GM18498 (cell line): ENCODE results near the gene GNG13.
"Not testable (repeated sequence)": the region's sequence is repeated elsewhere in the genome, so short reads cannot be mapped to it uniquely, and the experiment has no call there.

Source experiments
- ATAC-seq: cut with Tn5 transposase; IDR thresholded peaks from one replicate; pipeline ENCODE4 v1.9.1; 2021; ENCODE audit warnings: mild to moderate bottlenecking, moderate library complexity; ENCODE audit not compliant: unreplicated experiment

The GNG13 gene

GRCh38 chr16:832652-833336 lies 32.3 kb upstream of the GNG13 start:
- ATAC-seq: no peak

GRCh38 chr16:831571-832413 lies 31.3 kb upstream of the GNG13 start:
- no peak for ATAC-seq

GRCh38 chr16:830871-831570 lies 30.5 kb upstream of the GNG13 start:
- no peak for ATAC-seq

GRCh38 chr16:830107-830870 lies 29.8 kb upstream of the GNG13 start:
- ATAC-seq: no peak

- no peak for ATAC-seq
Observed at GRCh38 chr16:828891-829290, 28.4 kb upstream of the GNG13 start.

GRCh38 chr16:827513-827912 lies 27.0 kb upstream of the GNG13 start:
- ATAC-seq: no peak

GRCh38 chr16:825341-826061 lies 25.0 kb upstream of the GNG13 start:
- ATAC-seq: no peak

- no peak for ATAC-seq
Observed at GRCh38 chr16:824601-825000, 24.1 kb upstream of the GNG13 start.

GRCh38 chr16:824194-824593 lies 23.7 kb upstream of the GNG13 start:
- ATAC-seq: no peak

- ATAC-seq: no peak
Observed at GRCh38 chr16:822909-823297, 22.4 kb upstream of the GNG13 start.

- no peak for ATAC-seq
Observed at GRCh38 chr16:822174-822908, 21.8 kb upstream of the GNG13 start.

GRCh38 chr16:821751-822150 lies 21.2 kb upstream of the GNG13 start:
- ATAC-seq: no peak

- ATAC-seq: no peak
Observed at GRCh38 chr16:820748-821147, 20.2 kb upstream of the GNG13 start.

GRCh38 chr16:820044-820408 lies 19.5 kb upstream of the GNG13 start:
- not testable (repeated sequence) for ATAC-seq

- ATAC-seq: no peak
Observed at GRCh38 chr16:819336-820043, 19.0 kb upstream of the GNG13 start.

GRCh38 chr16:818592-818991 lies 18.1 kb upstream of the GNG13 start:
- no peak for ATAC-seq

GRCh38 chr16:818132-818531 lies 17.6 kb upstream of the GNG13 start:
- ATAC-seq: no peak

GRCh38 chr16:817001-817906 lies 16.7 kb upstream of the GNG13 start:
- ATAC-seq: no peak
